ENCODE measurements around the gene MCRS1.
"Not testable (repeated sequence)": the region's sequence is repeated elsewhere in the genome, so short reads cannot be mapped to it uniquely, and the experiment has no call there.

MCRS1 gene

DNA sequence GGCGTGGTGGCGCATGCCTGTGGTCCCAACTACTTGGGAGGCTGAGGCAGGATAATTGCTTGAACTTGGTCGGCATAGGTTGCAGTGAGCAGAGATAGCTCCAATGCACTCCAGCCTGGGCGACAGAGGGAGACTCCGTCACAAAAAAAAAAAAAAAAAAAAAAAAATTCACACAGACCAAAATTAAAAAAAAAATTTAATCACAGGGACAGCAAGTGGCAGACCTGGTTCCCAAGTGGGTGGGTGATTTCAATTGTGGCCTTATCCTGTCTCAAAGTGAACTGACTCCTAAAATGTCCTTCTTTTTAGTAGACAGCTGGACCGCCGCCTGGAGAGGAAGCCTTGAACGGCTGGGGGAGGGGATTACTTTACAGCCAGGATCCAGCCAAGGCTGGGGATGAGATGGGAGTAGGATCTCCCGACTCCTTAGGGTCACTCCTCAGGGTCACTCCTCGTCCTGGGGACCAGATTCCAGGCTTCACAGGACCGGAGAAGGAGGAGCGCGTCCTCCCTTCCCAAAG is 30.7 kb downstream of the MCRS1 start:
- Mint-ChIP-seq H3K4me1 (ENCODE audit: low read depth) (peaks cover 15% of the 10 kb centered on the region), H3K9me3 (no peaks in the 10 kb centered on the region), H3K27ac (no peak overlapping the region), H3K4me3 (peak overlapping the region; percentile 77), H3K27me3 (ENCODE audit: low read depth) (peaks cover 55% of the 10 kb centered on the region), H3K36me3 (ENCODE audit: low read depth) (no peaks in the 10 kb centered on the region)
- DNase-seq (ENCODE audit: low spot score): no peak

DNA sequence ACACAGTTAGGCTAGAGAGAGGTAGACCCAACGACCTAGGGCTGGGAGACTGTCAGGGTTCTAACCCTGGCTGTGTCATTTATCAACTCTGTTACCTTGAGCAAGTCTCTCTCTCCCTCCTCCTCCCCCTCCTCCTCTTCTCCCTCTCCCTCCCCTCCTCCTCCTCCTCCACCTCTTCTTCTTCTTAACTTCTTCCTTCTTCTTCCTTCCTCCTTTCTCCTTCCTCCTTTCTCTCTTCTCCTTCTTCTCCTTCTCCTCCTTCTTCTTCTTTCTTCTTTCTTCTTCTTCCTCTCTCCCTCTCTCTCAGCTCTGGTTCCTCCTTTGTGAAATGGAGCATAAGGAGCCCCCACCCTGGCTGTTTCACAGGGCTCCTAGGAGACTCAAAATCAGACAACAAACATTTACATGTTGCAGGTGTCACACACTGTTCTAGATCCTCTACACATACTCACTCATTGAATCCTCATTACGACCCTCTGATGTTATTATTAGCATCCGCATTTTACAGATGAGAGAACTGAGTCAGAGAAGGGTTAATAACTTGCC is 31.3 kb downstream of the MCRS1 start:
- DNase-seq (ENCODE audit: low spot score): no peak
- Mint-ChIP-seq H3K4me1 (ENCODE audit: low read depth) (peaks cover 15% of the 10 kb centered on the region), H3K9me3 (no peaks in the 10 kb centered on the region), H3K27ac (no peak overlapping the region), H3K36me3 (ENCODE audit: low read depth) (no peaks in the 10 kb centered on the region), H3K4me3 (no peak overlapping the region), H3K27me3 (ENCODE audit: low read depth) (peaks cover 55% of the 10 kb centered on the region)

DNA sequence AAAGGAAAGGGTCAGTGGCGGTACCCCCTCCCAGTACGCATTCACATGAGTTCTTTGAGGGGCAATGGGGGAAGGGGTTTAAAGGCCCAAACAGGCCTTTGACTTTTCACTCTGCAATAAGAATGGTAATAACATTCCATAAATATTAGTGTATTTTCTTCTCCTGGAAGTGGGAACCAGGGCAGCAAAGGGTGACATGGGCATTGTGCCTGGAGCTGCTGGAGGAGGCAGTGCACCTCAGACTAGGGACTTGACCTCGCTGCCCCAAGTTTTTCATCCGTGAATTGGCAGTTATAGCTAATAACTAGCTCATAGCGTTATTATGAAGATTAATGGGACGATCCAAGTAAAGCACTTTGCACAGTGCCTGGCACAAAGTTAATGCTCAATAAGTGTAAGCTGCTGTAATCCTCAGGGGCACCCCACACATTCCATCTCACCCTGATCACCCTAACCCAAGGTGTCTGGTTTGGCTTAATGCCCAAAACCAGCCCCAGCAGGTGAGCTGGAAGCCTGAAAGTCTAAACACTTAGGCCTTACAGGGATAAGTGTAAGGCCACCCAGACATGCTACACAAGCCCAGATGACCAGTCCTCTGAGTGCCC is 31.9 kb downstream of the MCRS1 start:
- H3K4me3 Mint-ChIP-seq: no peak overlapping the region
- H3K4me1 Mint-ChIP-seq (ENCODE audit: low read depth): peaks cover 11% of the 10 kb centered on the region
- no peaks in the 10 kb centered on the region for H3K36me3 Mint-ChIP-seq (ENCODE audit: low read depth)
- DNase-seq (ENCODE audit: low spot score): no peak
- H3K27me3 Mint-ChIP-seq (ENCODE audit: low read depth): peaks cover 49% of the 10 kb centered on the region
- no peaks in the 10 kb centered on the region for H3K9me3 Mint-ChIP-seq
- no peak overlapping the region for H3K27ac Mint-ChIP-seq

DNA sequence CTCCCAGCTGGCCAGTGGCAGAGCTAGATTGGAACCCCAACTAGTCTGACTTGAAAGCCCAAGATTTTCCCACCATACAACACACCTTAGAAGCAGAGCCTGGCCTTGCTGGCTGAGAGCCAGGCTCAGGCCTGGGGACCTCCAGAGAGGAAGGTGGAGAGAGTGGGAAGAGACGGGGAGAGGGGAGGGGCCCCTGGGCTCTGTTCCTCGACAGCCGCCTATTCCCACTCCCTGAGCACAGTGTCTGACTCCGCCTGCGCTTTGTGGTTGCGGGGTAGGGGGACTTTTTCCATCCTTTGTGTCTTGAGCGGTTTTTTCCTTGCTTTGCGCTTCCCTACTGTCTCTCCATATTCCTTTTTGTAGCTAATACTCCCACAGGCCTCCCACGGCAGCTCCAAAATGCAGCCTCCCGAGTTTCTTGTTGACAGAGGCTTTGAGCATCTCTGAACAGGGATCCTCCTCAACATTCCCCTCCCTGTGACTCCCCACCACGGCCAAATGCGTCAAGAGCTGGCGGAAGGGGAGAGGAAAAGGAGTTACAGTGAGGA is 33.1 kb downstream of the MCRS1 start:
- Mint-ChIP-seq H3K9me3 (no peaks in the 10 kb centered on the region), H3K4me3 (no peak overlapping the region), H3K27me3 (ENCODE audit: low read depth) (peaks cover 38% of the 10 kb centered on the region), H3K27ac (no peak overlapping the region), H3K4me1 (ENCODE audit: low read depth) (peaks cover 6% of the 10 kb centered on the region), H3K36me3 (ENCODE audit: low read depth) (no peaks in the 10 kb centered on the region)
- DNase-seq (ENCODE audit: low spot score): no peak

DNA sequence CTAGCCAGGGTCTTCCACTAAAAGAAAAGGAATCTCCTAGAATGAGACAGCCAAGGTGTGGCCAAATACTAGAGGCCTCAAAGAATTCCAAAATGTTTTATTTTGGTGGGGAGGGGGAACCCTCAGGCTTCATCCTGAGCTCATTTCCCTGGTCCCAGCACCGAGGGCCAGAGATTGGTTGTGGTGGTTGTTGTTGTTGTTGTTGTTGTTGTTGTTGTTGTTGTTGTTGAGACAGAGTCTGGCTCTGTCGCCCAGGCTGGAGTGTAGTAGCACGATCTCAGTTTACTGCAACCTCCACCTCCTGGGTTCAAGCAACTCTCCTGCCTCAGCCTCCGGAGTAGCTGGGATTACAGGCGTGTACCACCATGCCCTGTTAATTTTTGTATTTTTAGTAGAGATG is 33.8 kb downstream of the MCRS1 start:
- not testable (repeated sequence) for H3K9me3 Mint-ChIP-seq; H3K27ac Mint-ChIP-seq; H3K4me3 Mint-ChIP-seq; H3K4me1 Mint-ChIP-seq (ENCODE audit: low read depth); H3K36me3 Mint-ChIP-seq (ENCODE audit: low read depth); DNase-seq (ENCODE audit: low spot score)
- peaks cover 34% of the 10 kb centered on the region for H3K27me3 Mint-ChIP-seq (ENCODE audit: low read depth)

DNA sequence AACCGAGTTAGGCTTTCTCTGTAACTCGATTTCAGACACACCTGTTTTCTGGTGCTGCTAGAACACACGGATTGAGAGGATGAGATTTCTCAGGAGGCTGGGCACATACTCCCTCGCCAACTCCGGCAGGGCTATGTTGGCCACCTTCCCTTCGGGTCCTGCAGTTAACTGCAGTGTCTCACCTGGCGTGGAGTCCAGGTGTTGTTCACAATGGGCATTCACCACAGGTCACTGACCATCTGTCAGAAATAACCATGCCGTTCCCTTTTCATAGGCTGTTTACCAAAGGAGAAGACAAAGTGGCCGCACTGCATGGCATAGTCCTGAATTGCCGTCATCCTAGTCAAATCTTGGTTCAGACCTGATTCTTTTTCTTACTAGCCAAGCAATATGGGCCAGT is 34.6 kb downstream of the MCRS1 start:
- Mint-ChIP-seq H3K27ac (no peak overlapping the region), H3K4me3 (no peak overlapping the region), H3K36me3 (ENCODE audit: low read depth) (no peaks in the 10 kb centered on the region), H3K4me1 (ENCODE audit: low read depth) (peaks cover 3% of the 10 kb centered on the region), H3K27me3 (ENCODE audit: low read depth) (peaks cover 34% of the 10 kb centered on the region), H3K9me3 (no peaks in the 10 kb centered on the region)
- no peak for DNase-seq (ENCODE audit: low spot score)

DNA sequence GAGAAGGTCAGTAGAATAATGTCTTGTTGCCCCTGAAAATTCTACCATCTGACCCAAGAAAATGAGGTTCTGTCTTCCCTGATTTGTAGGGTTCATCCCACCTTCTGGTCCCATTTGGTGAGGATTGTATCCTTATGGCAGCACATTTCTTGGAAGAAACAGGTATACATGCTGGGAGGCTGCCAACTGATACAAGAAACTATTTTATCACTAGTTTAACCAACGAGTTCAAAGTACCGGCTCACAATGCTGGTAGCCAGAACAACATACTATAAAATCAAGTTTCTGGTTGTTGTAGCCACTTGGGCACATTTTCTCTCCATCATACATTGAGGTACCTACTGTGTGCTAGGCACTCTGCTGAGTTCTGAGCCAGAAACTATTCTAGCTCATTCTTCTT is 36.2 kb downstream of the MCRS1 start:
- DNase-seq (ENCODE audit: low spot score): no peak
- Mint-ChIP-seq H3K4me1 (ENCODE audit: low read depth) (no peaks in the 10 kb centered on the region), H3K27ac (no peak overlapping the region), H3K27me3 (ENCODE audit: low read depth) (peaks cover 20% of the 10 kb centered on the region), H3K4me3 (no peak overlapping the region), H3K36me3 (ENCODE audit: low read depth) (no peaks in the 10 kb centered on the region), H3K9me3 (no peaks in the 10 kb centered on the region)

DNA sequence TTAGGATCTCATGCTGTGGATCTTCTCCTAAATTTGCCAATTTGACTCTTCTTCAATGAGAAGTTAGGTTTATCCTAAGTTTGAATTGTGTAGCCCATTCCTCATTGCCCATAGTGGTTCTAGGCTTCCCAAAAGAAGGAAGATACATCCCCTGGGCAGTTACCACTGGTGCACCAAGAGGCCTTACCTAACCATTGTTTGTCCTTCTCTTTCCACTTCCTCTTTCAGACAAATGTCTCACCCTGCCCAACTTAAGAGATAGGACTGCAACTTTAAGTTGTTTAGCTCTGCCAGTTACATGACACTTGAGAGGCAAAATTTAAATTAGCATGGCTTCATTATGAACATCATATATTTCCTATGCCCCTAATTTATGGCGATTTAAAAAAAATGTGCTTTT is 38.5 kb downstream of the MCRS1 start:
- H3K27ac Mint-ChIP-seq: no peak overlapping the region
- no peak for DNase-seq (ENCODE audit: low spot score)
- H3K27me3 Mint-ChIP-seq (ENCODE audit: low read depth): peaks cover 1% of the 10 kb centered on the region
- H3K36me3 Mint-ChIP-seq (ENCODE audit: low read depth): peaks cover 9% of the 10 kb centered on the region
- no peaks in the 10 kb centered on the region for H3K4me1 Mint-ChIP-seq (ENCODE audit: low read depth)
- H3K9me3 Mint-ChIP-seq: no peaks in the 10 kb centered on the region
- H3K4me3 Mint-ChIP-seq: no peak overlapping the region

DNA sequence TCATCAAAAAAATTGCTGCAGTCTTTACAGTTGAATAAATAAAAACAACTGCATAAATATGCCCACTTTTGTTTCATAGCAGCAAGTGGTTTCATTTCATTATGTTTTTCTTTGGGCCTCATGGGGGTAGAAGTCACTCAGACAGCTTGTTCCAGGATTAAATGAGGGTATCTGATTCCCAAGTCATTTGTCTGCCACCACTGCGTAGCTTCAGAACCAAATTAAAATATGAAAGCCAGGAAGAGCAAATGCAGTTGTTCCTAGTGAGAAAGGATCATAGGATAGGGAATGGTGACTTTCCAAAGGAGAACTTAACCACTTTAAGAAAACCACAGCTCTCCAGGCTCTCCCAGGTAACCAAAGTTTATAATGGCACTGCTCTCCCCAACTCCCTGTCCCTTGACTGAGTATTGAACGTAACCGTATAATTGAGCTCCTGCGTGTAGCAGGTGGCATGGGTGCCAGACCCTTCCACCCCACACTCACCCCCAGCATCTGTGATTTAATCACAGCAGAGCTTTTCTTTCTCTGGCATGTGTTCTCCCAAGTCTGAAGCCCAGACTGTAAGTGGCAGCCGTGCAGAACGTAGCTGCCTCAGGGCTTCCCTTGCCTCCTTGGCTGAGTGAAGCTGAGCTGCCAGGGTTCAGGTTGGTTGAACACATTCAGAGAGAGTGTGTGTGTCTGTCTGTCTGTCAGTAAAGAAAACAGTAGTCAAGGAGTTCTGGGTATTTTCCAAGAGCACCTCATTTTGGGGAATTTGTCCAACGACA is 40.4 kb downstream of the MCRS1 start:
- Mint-ChIP-seq H3K36me3 (ENCODE audit: low read depth) (peaks cover 9% of the 10 kb centered on the region), H3K4me3 (no peak overlapping the region), H3K27ac (no peak overlapping the region), H3K9me3 (no peaks in the 10 kb centered on the region), H3K4me1 (ENCODE audit: low read depth) (no peaks in the 10 kb centered on the region), H3K27me3 (ENCODE audit: low read depth) (no peaks in the 10 kb centered on the region)
- DNase-seq (ENCODE audit: low spot score): no peak

DNA sequence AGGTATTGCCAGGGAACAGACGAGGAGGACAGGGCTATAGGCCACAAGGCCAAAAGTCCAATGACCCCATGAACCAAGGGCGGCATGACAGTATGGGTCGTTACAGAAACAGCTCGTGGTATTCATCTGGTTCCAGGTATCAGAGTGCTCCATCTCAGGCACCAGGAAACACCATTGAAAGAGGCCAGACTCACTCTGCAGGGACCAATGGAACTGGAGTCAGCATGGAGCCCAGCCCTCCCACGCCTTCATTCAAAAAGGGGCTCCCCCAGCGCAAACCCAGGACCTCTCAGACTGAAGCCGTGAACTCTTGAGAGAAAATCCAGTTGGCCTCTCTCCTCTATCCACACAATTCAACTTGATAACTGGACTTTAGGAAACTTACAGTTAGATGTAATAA is 42.0 kb downstream of the MCRS1 start:
- Mint-ChIP-seq H3K9me3 (no peaks in the 10 kb centered on the region), H3K27me3 (ENCODE audit: low read depth) (no peaks in the 10 kb centered on the region), H3K4me3 (no peak overlapping the region), H3K4me1 (ENCODE audit: low read depth) (no peaks in the 10 kb centered on the region), H3K36me3 (ENCODE audit: low read depth) (peaks cover 9% of the 10 kb centered on the region), H3K27ac (no peak overlapping the region)
- no peak for DNase-seq (ENCODE audit: low spot score)

DNA sequence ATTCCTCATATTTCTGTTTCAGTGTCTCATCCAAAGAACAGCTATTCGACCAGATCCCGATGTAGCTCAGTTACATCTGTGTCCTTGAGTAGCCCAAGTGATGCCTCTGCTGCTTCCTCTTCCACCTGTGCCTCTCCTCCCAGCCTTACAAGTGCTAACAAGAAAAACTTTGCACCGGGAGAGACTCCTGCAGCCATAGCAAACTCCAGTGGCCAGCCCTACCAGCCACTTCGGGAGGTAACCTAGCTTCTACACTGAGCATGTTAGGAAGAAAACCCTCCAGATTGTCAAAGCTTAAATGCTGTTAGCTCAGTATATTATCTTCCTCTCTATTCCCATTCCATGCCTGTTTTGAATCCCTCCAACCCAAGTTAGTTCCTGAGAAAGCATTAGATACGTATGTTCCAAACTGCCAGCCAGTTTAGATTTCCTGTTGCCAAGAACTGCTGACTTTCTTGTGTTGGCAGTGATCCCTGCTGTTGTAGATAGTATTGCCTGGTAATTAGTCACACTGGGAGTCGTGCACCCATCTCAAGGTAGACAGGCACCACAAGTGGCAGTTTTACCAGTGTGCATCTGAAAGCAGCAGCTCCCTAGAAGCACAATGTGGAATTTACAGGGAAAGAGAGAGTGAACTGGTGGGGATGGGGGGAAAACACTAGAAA is 43.1 kb downstream of the MCRS1 start:
- no peak overlapping the region for H3K27ac Mint-ChIP-seq
- no peaks in the 10 kb centered on the region for H3K27me3 Mint-ChIP-seq (ENCODE audit: low read depth)
- H3K9me3 Mint-ChIP-seq: no peaks in the 10 kb centered on the region
- no peak overlapping the region for H3K4me3 Mint-ChIP-seq
- H3K4me1 Mint-ChIP-seq (ENCODE audit: low read depth): no peaks in the 10 kb centered on the region
- H3K36me3 Mint-ChIP-seq (ENCODE audit: low read depth): peaks cover 10% of the 10 kb centered on the region
- DNase-seq (ENCODE audit: low spot score): no peak

DNA sequence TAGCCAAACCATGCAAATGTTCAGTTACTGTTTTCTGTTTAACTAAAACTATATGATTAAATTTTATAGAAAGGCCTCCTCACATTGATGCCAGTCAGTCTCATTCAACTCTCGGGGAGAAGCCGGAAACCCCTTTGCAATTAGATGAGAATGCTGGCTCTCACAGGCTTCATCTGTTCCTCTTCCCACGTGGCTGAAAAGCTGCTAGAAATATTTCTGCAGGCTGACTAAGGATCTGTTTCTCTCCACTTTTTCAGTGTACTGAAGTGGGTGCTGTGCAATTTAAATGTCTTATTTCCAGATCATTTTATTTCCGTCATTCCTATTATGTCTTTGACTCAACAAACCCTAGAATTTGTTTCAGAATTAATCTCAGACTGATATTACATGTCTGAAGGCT is 46.6 kb downstream of the MCRS1 start:
- peaks cover 14% of the 10 kb centered on the region for H3K36me3 Mint-ChIP-seq (ENCODE audit: low read depth)
- no peaks in the 10 kb centered on the region for H3K27me3 Mint-ChIP-seq (ENCODE audit: low read depth)
- peaks cover 5% of the 10 kb centered on the region for H3K4me1 Mint-ChIP-seq (ENCODE audit: low read depth)
- no peak overlapping the region for H3K27ac Mint-ChIP-seq
- no peaks in the 10 kb centered on the region for H3K9me3 Mint-ChIP-seq
- no peak overlapping the region for H3K4me3 Mint-ChIP-seq
- no peak for DNase-seq (ENCODE audit: low spot score)

DNA sequence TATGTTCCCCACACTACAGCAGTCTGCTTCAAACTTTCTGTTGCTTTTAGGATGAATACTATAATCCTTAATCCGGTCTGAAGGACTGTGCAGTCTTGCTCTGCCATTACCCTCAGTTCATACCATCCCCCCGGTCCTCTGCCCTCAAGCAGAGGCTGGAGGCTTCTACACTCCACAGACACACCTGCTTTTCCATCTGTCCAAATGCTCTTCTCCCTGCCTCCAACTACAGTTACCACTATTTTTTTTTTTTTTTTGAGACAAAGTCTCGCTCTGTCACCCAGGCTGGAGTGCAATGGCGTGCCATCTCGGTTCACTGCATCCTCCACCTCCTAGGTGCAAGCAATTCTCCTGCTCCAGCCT is 48.4 kb downstream of the MCRS1 start:
- H3K27ac Mint-ChIP-seq: peak overlapping the region; percentile 49
- peaks cover 11% of the 10 kb centered on the region for H3K36me3 Mint-ChIP-seq (ENCODE audit: low read depth)
- H3K4me3 Mint-ChIP-seq: no peak overlapping the region
- no peaks in the 10 kb centered on the region for H3K27me3 Mint-ChIP-seq (ENCODE audit: low read depth)
- no peak for DNase-seq (ENCODE audit: low spot score)
- peaks cover 5% of the 10 kb centered on the region for H3K4me1 Mint-ChIP-seq (ENCODE audit: low read depth)
- no peaks in the 10 kb centered on the region for H3K9me3 Mint-ChIP-seq

All from T-helper 2 cell treated with Interferon-gamma antibody and Interleukin-4, amounts not matched to agents 5 μg/mL and 100 μg/mL, for 36 hours (primary cell).